K562 (cell line): ENCODE data around the gene GOLGA6B. TPM values are rescaled to one million over a fixed set of nuclear protein-coding genes. Genes with fewer than 3 reads are reported as not detected.
"Not testable (repeated sequence)": the region's sequence is repeated elsewhere in the genome, so short reads cannot be mapped to it uniquely, and the experiment has no call there.

Experiments
- ATAC-seq: fragments of 200-7000 bp; cut with Tn5 transposase; 3 replicates; pipeline ENCODE4 v1.9.1; 2020; ENCODE audit warnings: moderate library complexity
- BruUV-seq: library from RNA; stranded (reverse); fragments of 400-500 nt; replicated peaks from 2 replicates; lab custom pipeline; 2021; lab: Mats Ljungman, UMichigan
- CTCF ChIA-PET: fragments of 300-600 bp; formaldehyde crosslinking; extraction: SDS; loops from one replicate; lab custom pipeline; 2021; ENCODE audit warnings: low intra/inter-chr PET ratio; lab: Yijun Ruan, JAX
- POLR2A ChIA-PET: fragments of 300-600, 350-650 bp; sonication (Branson Sonifier 250); formaldehyde crosslinking; extraction: SDS; loops from one replicate; lab custom pipeline; 2021; ENCODE audit warnings: antibody characterized with exemption, inconsistent platforms; lab: Yijun Ruan, JAX
- DNase-seq, 4 experiments: peaks; one replicate each; pipeline versions ENCODE4 v3.0.0 to v3.0.0-alpha.2; 2011 to 2018; ENCODE audit warnings: low spot score in 3 of 4, mixed read lengths in 3 of 4; ENCODE audit errors: extremely low read depth in 1 of 4
- FAIRE-seq: peaks from 2 replicates; lab custom pipeline; 2011; peaks lifted over from hg19 to GRCh38; lab: Jason Lieb, UNC
- H2AFZ ChIP-seq: 2 replicates; pipeline ENCODE4 v1.6.0; 2011; ENCODE audit warnings: low read depth, low read length, control low read depth, inconsistent platforms
- H3K27ac ChIP-seq: fragments of 200-600 bp; 3 replicates; pipeline ENCODE4 v1.8.0; 2011; ENCODE audit warnings: low read depth, mild to moderate bottlenecking, control low read depth, inconsistent platforms, low read length, moderate library complexity, mixed read lengths; ENCODE audit errors: extremely low read depth
- H3K27me3 ChIP-seq, 2 experiments: fragments of 300-600 bp in 1 of 2; 2 replicates in 1 of 2; 3 replicates in 1 of 2; pipeline versions ENCODE4 v1.6.0 to v1.8.0; 2011; ENCODE audit warnings: inconsistent platforms in 2 of 2, low read length in 2 of 2, mild to moderate bottlenecking in 1 of 2, mixed read lengths in 1 of 2, moderate library complexity in 1 of 2; ENCODE audit not compliant: control insufficient read depth in 2 of 2, insufficient read depth in 2 of 2
- H3K36me3 ChIP-seq: fragments of 300-600 bp; 3 replicates; pipeline ENCODE4 v1.8.0; 2011; ENCODE audit warnings: mild to moderate bottlenecking, low read length, inconsistent platforms; ENCODE audit not compliant: control insufficient read depth, insufficient read depth
- H3K4me1 ChIP-seq, 2 experiments: fragments of 200-600 bp in 1 of 2; replicated peaks in 1 of 2; 2 replicates in 1 of 2; 3 replicates in 1 of 2; pipeline versions ENCODE4 v1.5.1 to v1.8.0; 2011; ENCODE audit warnings: inconsistent platforms in 2 of 2, low read length in 2 of 2, mild to moderate bottlenecking in 1 of 2, mixed read lengths in 1 of 2, moderate library complexity in 1 of 2; ENCODE audit not compliant: control insufficient read depth in 2 of 2, insufficient read depth in 2 of 2
- H3K4me2 ChIP-seq: 2 replicates; pipeline ENCODE4 v1.6.1; 2011; ENCODE audit warnings: low read length, control low read depth, inconsistent platforms, mixed read lengths; ENCODE audit not compliant: insufficient read depth
- H3K4me3 ChIP-seq: fragments of 200-600 bp; sonication (generic), shearing (Covaris generic); 2 replicates; pipeline ENCODE4 v1.5.1; 2016; ENCODE audit warnings: control low read depth, inconsistent platforms
- H3K79me2 ChIP-seq: fragments of 200-600 bp; 3 replicates; pipeline ENCODE4 v1.8.0; 2011; ENCODE audit warnings: low read length, inconsistent platforms; ENCODE audit not compliant: control insufficient read depth, insufficient read depth
- H3K9ac ChIP-seq, 2 experiments: 2 replicates each; pipeline versions ENCODE4 v1.6.0 to v1.6.1; 2011; ENCODE audit warnings: low read depth in 2 of 2, low read length in 2 of 2, control low read depth in 1 of 2, inconsistent platforms in 1 of 2, mild to moderate bottlenecking in 1 of 2, mixed read lengths in 1 of 2; ENCODE audit not compliant: insufficient read depth in 1 of 2
- H3K9me1 ChIP-seq: one replicate; pipeline ENCODE4 v1.6.0; 2011; ENCODE audit warnings: inconsistent platforms, mild to moderate bottlenecking, low read length, moderate library complexity; ENCODE audit not compliant: control insufficient read depth, insufficient read depth
- H3K9me3 ChIP-seq: replicated peaks from 2 replicates; pipeline ENCODE4 v1.5.1; 2011; ENCODE audit warnings: low read depth, low read length, inconsistent platforms; ENCODE audit not compliant: control insufficient read depth, insufficient read depth
- H4K20me1 ChIP-seq: replicated peaks from 2 replicates; pipeline ENCODE4 v1.6.1; 2011; ENCODE audit warnings: low read length, inconsistent platforms, mixed read lengths; ENCODE audit not compliant: control insufficient read depth, insufficient read depth
- ASH1L ChIP-seq: fragments of 450-650 bp; IDR thresholded peaks from 2 replicates; pipeline ENCODE4 v1.6.1; 2018; ENCODE audit warnings: borderline replicate concordance, mild to moderate bottlenecking, low read depth; ENCODE audit not compliant: partially characterized antibody
- DIDO1 ChIP-seq: fragments of 450-650 bp; IDR thresholded peaks from 2 replicates; pipeline ENCODE4 v1.6.1; 2016; ENCODE audit warnings: low read depth, missing biosample characterization, missing genetic modification characterization
- MCM5 ChIP-seq: fragments of 450-650 bp; IDR thresholded peaks from 2 replicates; pipeline ENCODE4 v1.6.1; 2016; ENCODE audit warnings: low read depth
- NR3C1 ChIP-seq: sonication (generic); formaldehyde crosslinking; IDR thresholded peaks from 2 replicates; pipeline ENCODE4 v1.8.1; 2022; ENCODE audit warnings: missing genetic modification reagents
- PHF21A ChIP-seq: fragments of 450-650 bp; IDR thresholded peaks from 2 replicates; pipeline ENCODE4 v1.6.1; 2017; ENCODE audit warnings: low read depth, borderline replicate concordance
- SLC30A9 ChIP-seq: fragments of 250-450 bp; sonication (Bioruptor Pico); IDR thresholded peaks from 2 replicates; pipeline ENCODE4 v1.8.0; 2022; ENCODE audit warnings: mild to moderate bottlenecking, moderate library complexity
- SP1 ChIP-seq: sonication (generic); formaldehyde crosslinking; IDR thresholded peaks from 2 replicates; pipeline ENCODE4 v1.8.1; 2022; ENCODE audit warnings: mild to moderate bottlenecking, missing genetic modification reagents
- ZC3H4 ChIP-seq: sonication (generic); formaldehyde crosslinking; IDR thresholded peaks from 2 replicates; pipeline ENCODE4 v1.9.0; 2021; ENCODE audit warnings: missing genetic modification reagents, borderline replicate concordance
- ZEB2 ChIP-seq: fragments of 450-650 bp; IDR thresholded peaks from 2 replicates; pipeline ENCODE4 v1.6.1; 2016
- ZKSCAN8 ChIP-seq: fragments of 200-800 bp; sonication (Bioruptor generic); IDR thresholded peaks from 2 replicates; pipeline ENCODE4 v1.6.1; 2016; ENCODE audit warnings: missing genetic modification characterization, missing compliant biosample characterization
- ZNF23 ChIP-seq: fragments of 250-450 bp; sonication (Bioruptor Pico); IDR thresholded peaks from 2 replicates; pipeline ENCODE4 v1.4.0; 2020; ENCODE audit warnings: mild to moderate bottlenecking
- ZNF316 ChIP-seq: fragments of 450-650 bp; IDR thresholded peaks from 2 replicates; pipeline ENCODE4 v1.6.1; 2016
- WGBS: fragments of 100-300 bp; shearing (Covaris generic); methylation state at CpG from one replicate; pipeline ENCODE4 v1.1.6; 2016; ENCODE audit warnings: low coverage, mixed read lengths; ENCODE audit not compliant: insufficient coverage; ENCODE audit errors: missing lambda C conversion rate; 5-methylcytosine and 5-hydroxymethylcytosine counted together
- in situ Hi-C: fragments of 300-500 bp; cut with MboI; formaldehyde crosslinking; loops from 4 replicates; pipeline ENCODE4 v1.15.0; 2018; ENCODE audit warnings: inconsistent platforms, mixed read lengths
- intact Hi-C: fragments of 100-400 bp; cut with micrococcal nuclease; formaldehyde crosslinking; loops from 2 replicates; pipeline ENCODE4 v1.14.2; 2022
- polyA plus RNA-seq, 8 experiments: library from polyadenylated mRNA; depleted of rRNA in 4 of 8; stranded (reverse) in 5 of 8; unstranded in 3 of 8; fragments of >200 nt; fragmentation: Nextera tagmentation in 2 of 8; fragmentation: Illumina TruSeq in 1 of 8; extraction: Ambion mirVana in 2 of 8; extraction: Trizol in 1 of 8; gene quantifications; 2 replicates each; pipeline versions ENCODE4 v1.2.1 to v1.2.3, GENCODE V29; 2011 to 2014; ENCODE audit warnings: inconsistent platforms in 1 of 8, missing spikeins in 1 of 8
- total RNA-seq, 7 experiments: library from RNA; depleted of rRNA in 6 of 7; stranded (reverse); fragments of >200 nt in 6 of 7; fragmentation: Illumina TruSeq in 2 of 7; extraction: Trizol in 2 of 7; gene quantifications; 2 replicates each; pipeline versions ENCODE4 v1.2.1 to v1.2.3, GENCODE V29; 2011 to 2021; ENCODE audit warnings: low replicate concordance in 1 of 7
- TF ChIP-seq, protein P1 (sequence below): fragments of 250-450 bp; sonication (Bioruptor Pico); IDR thresholded peaks from 2 replicates; pipeline ENCODE4 v1.5.0; 2021; ENCODE audit warnings: mild to moderate bottlenecking, moderate library complexity

Gene GOLGA6B
- total and polyA plus RNA-seq, 9 of the 15 experiments (the other 6 are each of a cell fraction or from before 2014, with no cell fraction given), result not detected

DNA sequence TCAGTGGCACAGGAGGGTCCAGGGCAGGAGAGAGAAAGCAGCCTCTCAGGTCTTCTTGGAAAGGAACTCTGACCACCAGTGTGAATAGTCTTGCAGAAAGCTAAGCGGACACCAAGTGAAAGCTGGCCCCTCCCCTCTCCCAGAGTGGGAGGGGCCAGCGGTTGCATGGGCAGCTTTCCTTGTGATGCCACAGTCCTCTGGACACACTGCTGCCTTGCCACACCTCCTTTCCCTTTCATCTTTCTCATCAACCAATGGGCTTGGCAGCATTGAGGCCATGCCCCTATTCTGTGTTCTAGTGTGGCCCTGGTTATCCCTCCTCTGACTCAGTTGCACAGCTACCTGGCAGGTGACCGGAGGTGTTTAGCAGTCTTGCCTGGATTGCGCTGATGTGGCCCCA lies 49.7 kb upstream of the GOLGA6B start:
- intact Hi-C loops, result loop anchor here (5.0 to 10.0 kb wide), 2 partner anchors 70 to 668 kb away; no protein-coding TSS in a partner anchor
- Histone ChIP-seq H3K4me1 (no peaks in the 10 kb centered on the region), H3K27me3 (peaks cover 0 to 11% of the 10 kb centered on the region in 2 experiments; a peak in 3 of 5 replicates)
- DNase-seq (peak; percentile 21 to 32 (median 26)), FAIRE-seq (no peak)
- CTCF ChIA-PET, result no interaction called here
- TF ChIP-seq, protein P1, sequence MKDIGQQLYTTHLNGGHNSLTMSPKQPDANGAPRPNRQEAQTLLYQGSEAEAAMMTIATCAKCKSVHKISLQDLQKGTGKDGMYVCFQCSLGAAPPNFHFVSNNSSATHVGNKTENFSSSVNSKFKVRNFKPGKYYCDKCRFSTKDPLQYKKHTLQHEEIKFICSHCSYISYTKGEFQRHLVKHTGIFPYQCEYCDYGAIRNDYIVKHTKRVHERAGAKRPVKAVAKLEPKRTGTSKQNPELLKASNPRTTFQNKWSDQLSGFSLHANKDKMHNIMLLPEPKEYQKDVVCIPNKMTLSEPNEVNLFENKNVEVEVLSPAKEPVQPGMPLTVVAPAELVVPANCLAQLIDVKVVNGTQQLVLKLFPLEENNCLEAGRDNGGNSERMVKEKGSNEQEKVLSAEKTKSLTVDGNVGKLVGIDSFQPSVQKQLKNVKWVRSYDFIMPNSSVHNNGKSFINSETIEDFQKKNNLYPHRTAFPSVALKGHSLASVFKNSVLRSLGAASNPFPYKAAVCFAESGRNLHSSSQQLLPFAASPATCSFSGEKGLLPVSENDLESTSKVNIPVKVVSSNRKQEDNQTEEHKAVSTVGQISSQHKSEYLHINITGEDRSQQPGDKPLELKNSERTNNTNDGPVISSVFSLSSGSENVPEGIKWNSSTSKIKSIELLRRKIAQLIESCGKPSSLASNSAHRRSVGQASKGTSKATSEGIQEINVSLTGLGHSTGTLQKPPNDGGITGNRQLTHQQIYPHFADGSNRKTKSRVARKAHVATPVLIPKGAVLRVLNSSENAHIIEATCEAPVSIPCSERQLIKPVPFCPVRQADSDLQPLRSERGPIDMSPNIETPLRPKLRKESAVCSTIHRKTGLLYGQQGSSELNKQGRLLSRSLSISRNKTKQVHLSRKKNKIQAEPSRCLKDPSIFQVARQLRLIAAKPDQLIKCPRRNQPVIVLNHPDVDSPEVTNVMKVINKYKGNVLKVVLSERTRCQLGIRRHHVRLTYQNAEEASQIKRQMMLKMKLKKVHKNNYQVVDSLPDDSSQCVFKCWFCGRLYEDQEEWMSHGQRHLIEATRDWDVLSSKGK, result no peak
- TF ChIP-seq DIDO1 (no peak), ASH1L (no peak), PHF21A (no peak), SP1 (no peak), NR3C1 (CRISPR knock-in tag) (no peak), ZKSCAN8 (no peak), ZC3H4 (CRISPR knock-in tag) (no peak), ZNF23 (no peak), SLC30A9 (CRISPR knock-in tag) (no peak), ZNF316 (no peak), ZEB2 (no peak), MCM5 (no peak)
- TF ChIP-seq, all 486 proteins: peak for 0
- 36% methylated on average over 4 of the region's 4 CpGs for WGBS
- BruUV-seq, result no TSS peak
- in situ Hi-C loops, result no loop called here
- Histone ChIP-seq H4K20me1 (no peaks in the 10 kb centered on the region), H3K27ac (no peak overlapping the region), H3K4me2 (no peak overlapping the region), H3K9ac (no peak overlapping the region), H3K36me3 (no peaks in the 10 kb centered on the region), H3K9me1 (no peaks in the 10 kb centered on the region), H3K9me3 (no peaks in the 10 kb centered on the region), H3K79me2 (no peaks in the 10 kb centered on the region), H3K4me3 (no peak overlapping the region), H2AFZ (no peak overlapping the region)
- POLR2A ChIA-PET, result no interaction called here
- peak; percentile 84 for ATAC-seq

DNA sequence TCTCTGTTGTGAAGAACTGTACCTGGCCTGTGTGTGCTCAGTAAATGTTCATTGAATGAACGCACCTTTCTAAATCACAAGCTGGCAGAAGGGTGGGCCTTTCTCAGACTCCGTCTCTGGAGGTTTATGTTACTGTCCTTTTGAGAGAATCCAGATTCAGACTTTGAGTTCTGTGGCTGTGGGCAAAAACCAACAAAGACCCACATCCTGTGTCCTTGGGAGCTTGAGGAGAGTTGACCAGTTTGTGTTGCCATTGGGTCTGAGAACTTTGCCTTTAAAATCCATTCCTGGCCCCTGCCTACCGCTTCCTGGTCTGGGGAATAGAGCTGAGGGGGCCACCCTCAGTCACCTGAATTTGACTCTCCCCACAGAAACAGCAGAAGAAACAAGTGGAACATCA lies 46.4 kb upstream of the GOLGA6B start:
- CTCF ChIA-PET, H2AFZ ChIP-seq, H3K9me1 ChIP-seq, H3K4me1 ChIP-seq, DNase-seq, H3K4me2 ChIP-seq, in situ Hi-C loops, H3K9ac ChIP-seq, BruUV-seq, H3K27ac ChIP-seq, FAIRE-seq, H4K20me1 ChIP-seq, ATAC-seq, H3K79me2 ChIP-seq, H3K4me3 ChIP-seq, H3K9me3 ChIP-seq, H3K36me3 ChIP-seq: not testable (repeated sequence)
- POLR2A ChIA-PET, result interaction anchor here (0.6 kb wide), 1 partner anchor 197 kb away, joined by 3 read pairs; no protein-coding TSS in a partner anchor
- 0% methylated on average over 3 of the region's 3 CpGs for WGBS
- intact Hi-C loops, result loop anchor here (10.0 kb wide), 1 partner anchor 67 kb away; no protein-coding TSS in a partner anchor
- H3K27me3 ChIP-seq, result peaks cover 4 to 27% of the 10 kb centered on the region in 2 experiments; a peak in 3 of 5 replicates
